Mucosa of rectum (tissue), 2 donors: ENCODE results near the gene CD99.

Experiments used
- H3K27ac ChIP-seq, 2 donors: one replicate each; pipeline ENCODE4 v1.7.0; 2013; ENCODE audit warnings: inconsistent platforms in 2 of 2, low read depth in 2 of 2, low read length in 2 of 2
- H3K27me3 ChIP-seq, 2 donors: one replicate each; pipeline ENCODE4 v1.7.0; 2013; ENCODE audit warnings: low read length in 2 of 2; ENCODE audit not compliant: control insufficient read depth in 2 of 2, insufficient read depth in 2 of 2
- H3K36me3 ChIP-seq, 2 donors: one replicate each; pipeline ENCODE4 v1.7.0; 2013; ENCODE audit warnings: low read length in 2 of 2; ENCODE audit not compliant: control insufficient read depth in 2 of 2, insufficient read depth in 2 of 2
- H3K4me1 ChIP-seq, 2 donors: one replicate each; pipeline ENCODE4 v1.7.0; 2013; ENCODE audit warnings: low read length in 2 of 2, mild to moderate bottlenecking in 1 of 2; ENCODE audit not compliant: control insufficient read depth in 2 of 2, insufficient read depth in 2 of 2
- H3K4me3 ChIP-seq, 2 donors: one replicate each; pipeline ENCODE4 v1.7.0; 2013; ENCODE audit warnings: low read length in 2 of 2
- H3K9ac ChIP-seq, 2 donors: one replicate each; pipeline ENCODE4 v1.7.0; 2013; ENCODE audit warnings: low read length in 2 of 2, low read depth in 1 of 2, mild to moderate bottlenecking in 1 of 2
- H3K9me3 ChIP-seq, 2 donors: one replicate each; pipeline ENCODE4 v1.7.0; 2013; ENCODE audit warnings: low read length in 2 of 2; ENCODE audit not compliant: control insufficient read depth in 2 of 2
- donor health status: healthy.
- donor health status: Normal muscosa, but diverticular disease.

CD99 gene

GRCh38 chrX:2656257-2656836 is 34.7 kb upstream of the CD99 start:
- Histone ChIP-seq H3K27ac (no peak overlapping the region), H3K27me3 (no peaks in the 10 kb centered on the region), H3K9ac (no peak overlapping the region), H3K9me3 (no peaks in the 10 kb centered on the region), H3K4me1 (peaks cover 5 to 7% of the 10 kb centered on the region in 2 donors), H3K36me3 (no peaks in the 10 kb centered on the region), H3K4me3 (no peak overlapping the region)

GRCh38 chrX:2657532-2658113 is 33.5 kb upstream of the CD99 start:
- no peaks in the 10 kb centered on the region for H3K36me3 ChIP-seq
- H3K4me1 ChIP-seq, result peaks cover 5 to 7% of the 10 kb centered on the region in 2 donors
- no peak overlapping the region for H3K4me3 ChIP-seq
- H3K27me3 ChIP-seq, result no peaks in the 10 kb centered on the region
- H3K27ac ChIP-seq, result no peak overlapping the region
- no peak overlapping the region for H3K9ac ChIP-seq
- no peaks in the 10 kb centered on the region for H3K9me3 ChIP-seq

DNA sequence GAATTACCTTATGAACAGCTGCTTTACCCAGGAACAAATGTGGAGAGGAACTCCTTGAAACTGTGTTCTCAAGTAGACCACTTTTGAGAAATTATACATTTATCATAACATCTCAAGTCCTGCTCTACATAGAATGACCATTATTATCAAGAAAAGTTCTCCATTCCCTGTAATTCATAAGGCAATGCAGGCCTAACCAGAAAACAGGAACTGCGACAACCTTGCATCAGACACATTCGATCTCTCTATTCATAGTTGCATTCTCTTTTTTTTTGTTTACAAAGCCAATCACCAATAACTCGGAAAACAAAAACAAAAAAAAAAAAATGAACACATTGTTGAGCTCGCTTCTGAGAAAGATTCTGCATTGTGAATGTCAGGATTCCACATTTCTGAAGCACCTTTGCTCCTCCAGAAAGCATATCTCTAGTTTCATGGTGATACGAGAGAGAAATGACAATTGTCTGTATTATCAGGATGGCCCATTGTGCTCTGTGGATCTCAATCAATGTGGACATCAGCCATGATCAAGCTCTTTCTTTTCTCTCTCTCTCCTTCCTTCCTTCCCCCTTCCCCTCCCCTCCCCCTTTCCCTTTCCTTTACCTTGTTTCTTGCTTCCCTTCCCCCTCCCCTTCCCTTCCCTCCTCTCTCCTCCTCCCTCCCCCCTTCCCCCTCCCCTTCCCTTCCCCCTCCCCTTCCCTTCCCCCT is 32.4 kb upstream of the CD99 start:
- no peaks in the 10 kb centered on the region for H3K36me3 ChIP-seq
- H3K9ac ChIP-seq, result no peak overlapping the region
- H3K27ac ChIP-seq, result no peak overlapping the region
- H3K4me3 ChIP-seq, result no peak overlapping the region
- no peaks in the 10 kb centered on the region for H3K9me3 ChIP-seq
- peaks cover 5 to 7% of the 10 kb centered on the region in 2 donors for H3K4me1 ChIP-seq
- H3K27me3 ChIP-seq, result no peaks in the 10 kb centered on the region

DNA sequence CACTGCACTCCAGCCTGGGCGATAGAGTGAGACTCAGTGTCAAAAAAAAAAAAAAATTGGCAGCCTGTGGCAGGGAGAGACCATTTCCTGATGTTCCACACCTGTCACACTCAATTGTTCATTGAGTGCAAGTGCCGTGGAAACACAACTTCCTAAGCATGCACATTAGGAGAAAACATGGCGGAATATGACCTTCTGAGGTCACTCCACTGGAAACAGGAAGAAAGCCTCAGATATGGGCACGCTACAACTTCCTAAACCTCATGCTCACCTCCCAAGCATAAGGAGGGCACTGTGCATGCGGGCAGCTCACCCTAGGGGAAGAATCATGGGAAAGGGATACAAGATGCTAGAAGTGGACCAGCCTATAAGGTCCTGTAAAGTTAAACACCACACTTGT is 28.5 kb upstream of the CD99 start:
- no peak overlapping the region for H3K9ac ChIP-seq
- no peaks in the 10 kb centered on the region for H3K27me3 ChIP-seq
- no peak overlapping the region for H3K27ac ChIP-seq

GRCh38 chrX:2664502-2664901 is 26.6 kb upstream of the CD99 start:
- Histone ChIP-seq H3K27me3 (no peaks in the 10 kb centered on the region), H3K4me1 (peaks cover 0 to 2% of the 10 kb centered on the region in 2 donors), H3K4me3 (no peak overlapping the region), H3K36me3 (no peaks in the 10 kb centered on the region), H3K27ac (no peak overlapping the region), H3K9me3 (no peaks in the 10 kb centered on the region), H3K9ac (no peak overlapping the region)

More for the DNA sequence above, 28.5 kb upstream of the CD99 start:
- H3K4me1 ChIP-seq, result peaks cover 0 to 2% of the 10 kb centered on the region in 2 donors
- H3K9me3 ChIP-seq, result no peaks in the 10 kb centered on the region
- H3K36me3 ChIP-seq, result no peaks in the 10 kb centered on the region
- no peak overlapping the region for H3K4me3 ChIP-seq

GRCh38 chrX:2665387-2666304 is 25.4 kb upstream of the CD99 start:
- Histone ChIP-seq H3K36me3 (no peaks in the 10 kb centered on the region), H3K4me3 (no peak overlapping the region), H3K9ac (no peak overlapping the region), H3K27me3 (no peaks in the 10 kb centered on the region), H3K4me1 (peaks cover 0 to 2% of the 10 kb centered on the region in 2 donors), H3K27ac (no peak overlapping the region), H3K9me3 (no peaks in the 10 kb centered on the region)

GRCh38 chrX:2666491-2666890 is 24.6 kb upstream of the CD99 start:
- no peak overlapping the region for H3K4me3 ChIP-seq
- H3K36me3 ChIP-seq, result no peaks in the 10 kb centered on the region
- no peaks in the 10 kb centered on the region for H3K9me3 ChIP-seq
- peaks cover 0 to 2% of the 10 kb centered on the region in 2 donors for H3K4me1 ChIP-seq
- no peak overlapping the region for H3K27ac ChIP-seq
- H3K9ac ChIP-seq, result no peak overlapping the region
- H3K27me3 ChIP-seq, result no peaks in the 10 kb centered on the region

DNA sequence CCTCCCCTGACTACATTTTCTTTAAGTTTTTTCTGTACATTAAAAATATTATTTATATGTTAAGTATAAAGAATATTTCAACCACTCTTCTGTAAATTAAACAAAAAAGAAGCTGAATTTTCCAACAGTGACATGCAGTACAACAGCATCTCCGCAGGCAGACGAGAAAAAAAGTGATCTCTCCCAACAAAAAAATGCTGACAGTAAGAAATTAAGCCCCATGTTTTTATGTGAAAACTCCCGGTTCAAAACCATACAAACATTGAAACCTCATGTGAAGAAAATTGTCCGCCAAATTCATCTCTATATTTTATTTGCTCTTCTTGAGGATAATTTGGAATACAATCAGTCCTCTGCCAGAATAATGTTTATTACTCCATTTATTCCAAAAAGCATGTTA is 20.1 kb upstream of the CD99 start:
- Histone ChIP-seq H3K36me3 (no peaks in the 10 kb centered on the region), H3K27ac (no peak overlapping the region), H3K9ac (no peak overlapping the region), H3K4me1 (no peaks in the 10 kb centered on the region), H3K27me3 (no peaks in the 10 kb centered on the region), H3K4me3 (no peak overlapping the region), H3K9me3 (no peaks in the 10 kb centered on the region)

- Histone ChIP-seq H3K36me3 (no peaks in the 10 kb centered on the region), H3K27me3 (no peaks in the 10 kb centered on the region), H3K9me3 (no peaks in the 10 kb centered on the region), H3K4me3 (no peak overlapping the region), H3K27ac (no peak overlapping the region), H3K9ac (no peak overlapping the region), H3K4me1 (no peaks in the 10 kb centered on the region)
Observed at GRCh38 chrX:2672084-2672483, 19.0 kb upstream of the CD99 start.

DNA sequence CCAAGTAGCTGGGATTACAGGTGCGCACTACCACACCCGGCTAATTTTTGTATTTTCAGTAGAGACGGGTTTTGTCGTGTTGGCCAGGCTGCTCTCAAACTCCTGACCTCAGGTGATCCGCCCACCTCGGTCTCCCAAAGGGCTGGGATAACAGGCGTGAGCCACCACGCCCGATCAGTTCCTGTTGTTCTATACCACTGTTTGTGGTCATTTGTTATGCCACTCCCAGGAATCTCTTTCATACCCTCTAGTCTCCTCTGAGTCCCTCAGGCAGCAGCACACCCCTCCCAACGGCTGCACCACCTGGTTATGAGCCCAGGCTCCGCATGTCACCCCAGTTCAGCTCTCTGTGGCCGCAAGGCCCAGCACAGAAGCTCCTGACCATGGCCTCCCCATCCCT is 17.5 kb upstream of the CD99 start:
- no peaks in the 10 kb centered on the region for H3K27me3 ChIP-seq
- H3K9me3 ChIP-seq, result no peaks in the 10 kb centered on the region
- H3K9ac ChIP-seq, result no peak overlapping the region
- H3K36me3 ChIP-seq, result no peaks in the 10 kb centered on the region
- no peak overlapping the region for H3K4me3 ChIP-seq
- peaks cover 0 to 3% of the 10 kb centered on the region in 2 donors for H3K4me1 ChIP-seq
- no peak overlapping the region for H3K27ac ChIP-seq
